Ovary (tissue), 3 donors: ENCODE results near the gene HDAC11.

ENCODE experiments used
- EP300 ChIP-seq: sonication (generic); formaldehyde crosslinking; IDR thresholded peaks from one replicate; pipeline ENCODE4 v1.6.1; 2017; ENCODE audit warnings: antibody characterized with exemption
- TF ChIP-seq, protein P1 (sequence below), 3 donors: fragments of 450-650 bp in 2 of 3; fragments of 200-600 bp in 1 of 3; IDR thresholded peaks; one replicate each; pipeline versions ENCODE4 v1.5.1 to v1.8.0; 2016 to 2022; ENCODE audit warnings: antibody characterized with exemption in 3 of 3, mild to moderate bottlenecking in 1 of 3
- donor health status: DM: no; HTN: no; CAD: no.

- TF ChIP-seq EP300 = no peak
- TF ChIP-seq, protein P1, sequence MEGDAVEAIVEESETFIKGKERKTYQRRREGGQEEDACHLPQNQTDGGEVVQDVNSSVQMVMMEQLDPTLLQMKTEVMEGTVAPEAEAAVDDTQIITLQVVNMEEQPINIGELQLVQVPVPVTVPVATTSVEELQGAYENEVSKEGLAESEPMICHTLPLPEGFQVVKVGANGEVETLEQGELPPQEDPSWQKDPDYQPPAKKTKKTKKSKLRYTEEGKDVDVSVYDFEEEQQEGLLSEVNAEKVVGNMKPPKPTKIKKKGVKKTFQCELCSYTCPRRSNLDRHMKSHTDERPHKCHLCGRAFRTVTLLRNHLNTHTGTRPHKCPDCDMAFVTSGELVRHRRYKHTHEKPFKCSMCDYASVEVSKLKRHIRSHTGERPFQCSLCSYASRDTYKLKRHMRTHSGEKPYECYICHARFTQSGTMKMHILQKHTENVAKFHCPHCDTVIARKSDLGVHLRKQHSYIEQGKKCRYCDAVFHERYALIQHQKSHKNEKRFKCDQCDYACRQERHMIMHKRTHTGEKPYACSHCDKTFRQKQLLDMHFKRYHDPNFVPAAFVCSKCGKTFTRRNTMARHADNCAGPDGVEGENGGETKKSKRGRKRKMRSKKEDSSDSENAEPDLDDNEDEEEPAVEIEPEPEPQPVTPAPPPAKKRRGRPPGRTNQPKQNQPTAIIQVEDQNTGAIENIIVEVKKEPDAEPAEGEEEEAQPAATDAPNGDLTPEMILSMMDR (IDR thresholded peaks at IDR 0.05) = no peak
Measured at GRCh38 chr3:13479332-13479581, 849 bp upstream of the HDAC11 start.
